ENCODE results near the gene GBE1. TPM values are rescaled to one million over a fixed set of nuclear protein-coding genes. Genes with fewer than 3 reads are reported as not detected.

The GBE1 gene
- polyA plus RNA-seq, 1 of the 3 experiments (the other 2 are of a cell fraction): 14.2 TPM

DNA sequence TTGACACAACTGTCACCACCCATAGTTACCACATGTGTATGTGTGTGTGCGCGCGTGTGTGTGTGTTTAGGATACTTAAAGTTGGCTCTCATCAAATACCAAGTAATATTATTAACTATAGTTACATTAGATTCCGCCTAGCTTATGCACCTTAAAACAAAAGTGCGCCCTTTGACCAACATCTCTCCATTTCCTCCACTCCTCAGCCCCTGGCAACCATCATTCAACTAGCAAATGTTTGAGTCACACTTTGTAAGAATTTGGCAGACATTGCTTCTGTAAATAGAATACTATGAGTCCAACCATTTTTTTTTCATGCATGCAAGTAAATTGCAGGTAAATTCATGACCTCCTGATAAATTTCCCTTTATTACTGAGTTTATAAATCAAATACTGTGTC is 169.3 kb downstream of the GBE1 start:
- DNase-seq: no peak
- H3K36me3 ChIP-seq (replicated peaks in 1 of 2; ENCODE audit: control insufficient read depth in 1 of 2, insufficient read depth in 2 of 2, low read length in 1 of 2): peaks cover 3 to 13% of the 10 kb centered on the region in 2 experiments
- H3K27ac ChIP-seq (ENCODE audit: low read depth in 2 of 2, low read length in 1 of 2): no peak overlapping the region
- H3K27me3 ChIP-seq (ENCODE audit: insufficient read depth): no peaks in the 10 kb centered on the region
- no peak for TF ChIP-seq GATA2 (CRISPR knock-in tag; IDR thresholded peaks at IDR 0.05)
- TF ChIP-seq FOSL2 (IDR thresholded peaks at IDR 0.05; ENCODE audit: borderline replicate concordance, low read depth): peak; percentile 8; the same call in 1 of the 2 replicates
- TF ChIP-seq MEF2A (IDR thresholded peaks at IDR 0.05; ENCODE audit: borderline replicate concordance, low read depth): no peak
- no peak overlapping the region for H3K4me2 ChIP-seq
- no peak overlapping the region for H3K9ac ChIP-seq
- H3K4me1 ChIP-seq (ENCODE audit: control insufficient read depth in 1 of 2, insufficient read depth in 2 of 2, low read depth in 1 of 2, low read length in 1 of 2): peaks cover 0 to 7% of the 10 kb centered on the region in 2 experiments; a peak in 1 of 4 replicates
- H3K4me3 ChIP-seq (ENCODE audit: low read depth in 2 of 2, low read length in 1 of 2): no peak overlapping the region
- no peaks in the 10 kb centered on the region for H4K20me1 ChIP-seq (ENCODE audit: insufficient read depth)
- no peaks in the 10 kb centered on the region; the same call in 1 of the 2 replicates for H3K79me2 ChIP-seq (ENCODE audit: insufficient read depth)
- H2AFZ ChIP-seq (ENCODE audit: low read depth): no peak overlapping the region
- H3F3A ChIP-seq (replicated peaks; ENCODE audit: insufficient read depth): no peaks in the 10 kb centered on the region
- POLR2A ChIA-PET: no interaction called here
- H3K9me2 ChIP-seq: no peaks in the 10 kb centered on the region
- no peaks in the 10 kb centered on the region for H3K9me3 ChIP-seq
- CTCF ChIA-PET: no interaction called here
- WGBS (ENCODE audit: low lambda C conversion rate): 96% methylated on average over 5 of the region's 5 CpGs

DNA sequence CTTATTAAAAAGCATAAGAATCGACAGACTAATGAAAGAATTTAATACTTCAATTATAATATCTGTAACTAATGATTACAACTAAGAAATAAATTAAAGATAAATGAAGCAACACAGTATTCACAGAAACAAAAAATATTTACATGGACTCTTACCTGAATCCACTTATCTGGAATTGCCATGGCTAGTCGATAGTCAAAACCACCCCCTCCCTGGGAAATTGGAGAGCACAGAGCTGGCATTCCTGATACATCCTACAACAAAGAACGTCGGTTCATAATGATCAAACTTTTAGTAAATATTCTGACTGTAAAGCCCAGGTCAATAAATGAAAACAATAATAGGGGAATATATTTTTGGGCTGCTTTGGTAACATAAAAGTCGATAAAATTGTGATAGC is 175.5 kb downstream of the GBE1 start:
- H3K9me2 ChIP-seq: no peaks in the 10 kb centered on the region
- no peaks in the 10 kb centered on the region for H3F3A ChIP-seq (replicated peaks; ENCODE audit: insufficient read depth)
- no peak overlapping the region for H3K9ac ChIP-seq
- WGBS (ENCODE audit: low lambda C conversion rate): 94% methylated on average over 5 of the region's 5 CpGs
- H3K4me2 ChIP-seq: no peak overlapping the region
- H2AFZ ChIP-seq (ENCODE audit: low read depth): no peak overlapping the region
- H4K20me1 ChIP-seq (ENCODE audit: insufficient read depth): no peaks in the 10 kb centered on the region
- DNase-seq: no peak
- H3K4me3 ChIP-seq (ENCODE audit: low read depth in 2 of 2, low read length in 1 of 2): no peak overlapping the region
- POLR2A ChIA-PET: interaction anchor here (0.7 kb wide), 1 partner anchor 15 kb away, joined by 4 read pairs; no protein-coding TSS in a partner anchor
- H3K4me1 ChIP-seq (ENCODE audit: control insufficient read depth in 1 of 2, insufficient read depth in 2 of 2, low read depth in 1 of 2, low read length in 1 of 2): no peaks in the 10 kb centered on the region
- H3K36me3 ChIP-seq (replicated peaks in 1 of 2; ENCODE audit: control insufficient read depth in 1 of 2, insufficient read depth in 2 of 2, low read length in 1 of 2): peaks cover 0 to 6% of the 10 kb centered on the region in 2 experiments
- no peaks in the 10 kb centered on the region for H3K79me2 ChIP-seq (ENCODE audit: insufficient read depth)
- no peaks in the 10 kb centered on the region for H3K9me3 ChIP-seq
- H3K27me3 ChIP-seq (ENCODE audit: insufficient read depth): no peaks in the 10 kb centered on the region
- no peak overlapping the region for H3K27ac ChIP-seq (ENCODE audit: low read depth in 2 of 2, low read length in 1 of 2)
- TF ChIP-seq POLR2AphosphoS5 (IDR thresholded peaks at IDR 0.05; ENCODE audit: low read depth, low read length) (no peak), ELF1 (IDR thresholded peaks at IDR 0.05) (no peak), NFIC (IDR thresholded peaks at IDR 0.05; ENCODE audit: borderline replicate concordance) (no peak), SMC3 (IDR thresholded peaks at IDR 0.05; ENCODE audit: low read depth, low read length) (no peak), RCOR1 (IDR thresholded peaks at IDR 0.05; ENCODE audit: low read length) (no peak), FOXM1 (IDR thresholded peaks at IDR 0.05; ENCODE audit: low read depth) (no peak)
- CTCF ChIA-PET: interaction anchor here (0.7 to 1.1 kb wide), 2 partner anchors 96 to 377 kb away, joined by 3 to 4 read pairs; no protein-coding TSS in a partner anchor

DNA sequence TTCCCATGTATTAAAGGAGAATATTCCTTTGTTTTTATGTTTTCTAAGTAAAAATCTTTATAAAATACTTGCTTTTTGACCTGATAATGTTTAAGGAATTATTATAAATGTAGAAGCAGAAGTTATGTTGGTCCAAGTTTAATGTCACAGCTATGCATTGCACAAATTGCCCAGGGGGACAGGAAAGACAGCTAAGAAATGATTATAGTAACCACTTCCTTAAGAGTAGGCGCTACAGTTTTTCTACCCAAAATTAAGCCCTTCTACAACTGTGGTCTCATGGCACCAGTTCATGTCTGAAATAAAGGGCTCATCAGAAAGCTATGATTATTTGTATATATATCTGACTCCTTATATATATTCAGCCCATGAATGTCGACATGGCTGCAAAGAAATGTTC is 176.4 kb downstream of the GBE1 start:
- ChIA-PET CTCF (no interaction called here), POLR2A (no interaction called here)
- Histone ChIP-seq H3K27ac (ENCODE audit: low read depth in 2 of 2, low read length in 1 of 2) (no peak overlapping the region), H3K9me2 (no peaks in the 10 kb centered on the region), H3K9ac (no peak overlapping the region), H3K36me3 (replicated peaks in 1 of 2; ENCODE audit: control insufficient read depth in 1 of 2, insufficient read depth in 2 of 2, low read length in 1 of 2) (peaks cover 0 to 3% of the 10 kb centered on the region in 2 experiments), H3K9me3 (no peaks in the 10 kb centered on the region), H4K20me1 (ENCODE audit: insufficient read depth) (no peaks in the 10 kb centered on the region), H3K4me2 (no peak overlapping the region), H3K27me3 (ENCODE audit: insufficient read depth) (no peaks in the 10 kb centered on the region), H3K79me2 (ENCODE audit: insufficient read depth) (no peaks in the 10 kb centered on the region), H2AFZ (ENCODE audit: low read depth) (no peak overlapping the region), H3K4me3 (ENCODE audit: low read depth in 2 of 2, low read length in 1 of 2) (no peak overlapping the region), H3K4me1 (ENCODE audit: control insufficient read depth in 1 of 2, insufficient read depth in 2 of 2, low read depth in 1 of 2, low read length in 1 of 2) (no peaks in the 10 kb centered on the region), H3F3A (replicated peaks; ENCODE audit: insufficient read depth) (no peaks in the 10 kb centered on the region)
- TF ChIP-seq NRF1 (IDR thresholded peaks at IDR 0.05; ENCODE audit: low read depth, low read length): no peak
- TF ChIP-seq, protein P1, sequence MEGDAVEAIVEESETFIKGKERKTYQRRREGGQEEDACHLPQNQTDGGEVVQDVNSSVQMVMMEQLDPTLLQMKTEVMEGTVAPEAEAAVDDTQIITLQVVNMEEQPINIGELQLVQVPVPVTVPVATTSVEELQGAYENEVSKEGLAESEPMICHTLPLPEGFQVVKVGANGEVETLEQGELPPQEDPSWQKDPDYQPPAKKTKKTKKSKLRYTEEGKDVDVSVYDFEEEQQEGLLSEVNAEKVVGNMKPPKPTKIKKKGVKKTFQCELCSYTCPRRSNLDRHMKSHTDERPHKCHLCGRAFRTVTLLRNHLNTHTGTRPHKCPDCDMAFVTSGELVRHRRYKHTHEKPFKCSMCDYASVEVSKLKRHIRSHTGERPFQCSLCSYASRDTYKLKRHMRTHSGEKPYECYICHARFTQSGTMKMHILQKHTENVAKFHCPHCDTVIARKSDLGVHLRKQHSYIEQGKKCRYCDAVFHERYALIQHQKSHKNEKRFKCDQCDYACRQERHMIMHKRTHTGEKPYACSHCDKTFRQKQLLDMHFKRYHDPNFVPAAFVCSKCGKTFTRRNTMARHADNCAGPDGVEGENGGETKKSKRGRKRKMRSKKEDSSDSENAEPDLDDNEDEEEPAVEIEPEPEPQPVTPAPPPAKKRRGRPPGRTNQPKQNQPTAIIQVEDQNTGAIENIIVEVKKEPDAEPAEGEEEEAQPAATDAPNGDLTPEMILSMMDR (IDR thresholded peaks at IDR 0.05): no peak
- TF ChIP-seq, protein P2, sequence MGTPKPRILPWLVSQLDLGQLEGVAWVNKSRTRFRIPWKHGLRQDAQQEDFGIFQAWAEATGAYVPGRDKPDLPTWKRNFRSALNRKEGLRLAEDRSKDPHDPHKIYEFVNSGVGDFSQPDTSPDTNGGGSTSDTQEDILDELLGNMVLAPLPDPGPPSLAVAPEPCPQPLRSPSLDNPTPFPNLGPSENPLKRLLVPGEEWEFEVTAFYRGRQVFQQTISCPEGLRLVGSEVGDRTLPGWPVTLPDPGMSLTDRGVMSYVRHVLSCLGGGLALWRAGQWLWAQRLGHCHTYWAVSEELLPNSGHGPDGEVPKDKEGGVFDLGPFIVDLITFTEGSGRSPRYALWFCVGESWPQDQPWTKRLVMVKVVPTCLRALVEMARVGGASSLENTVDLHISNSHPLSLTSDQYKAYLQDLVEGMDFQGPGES (IDR thresholded peaks at IDR 0.05; ENCODE audit: low read depth, low read length): no peak
- no peak for TF ChIP-seq EP300 (IDR thresholded peaks at IDR 0.05; ENCODE audit: borderline replicate concordance in 1 of 2, low read depth in 1 of 2, low read length in 1 of 2)
- no peak for TF ChIP-seq MXI1 (IDR thresholded peaks at IDR 0.05; ENCODE audit: low read depth, low read length)
- no peak for TF ChIP-seq POLR2AphosphoS5 (IDR thresholded peaks at IDR 0.05; ENCODE audit: low read depth, low read length)
- no peak for TF ChIP-seq SIN3A (IDR thresholded peaks at IDR 0.05; ENCODE audit: borderline replicate concordance, low read depth, low read length)
- TF ChIP-seq TEAD4 (IDR thresholded peaks at IDR 0.05; ENCODE audit: borderline replicate concordance, insufficient read depth): no peak
- TF ChIP-seq, protein P3, sequence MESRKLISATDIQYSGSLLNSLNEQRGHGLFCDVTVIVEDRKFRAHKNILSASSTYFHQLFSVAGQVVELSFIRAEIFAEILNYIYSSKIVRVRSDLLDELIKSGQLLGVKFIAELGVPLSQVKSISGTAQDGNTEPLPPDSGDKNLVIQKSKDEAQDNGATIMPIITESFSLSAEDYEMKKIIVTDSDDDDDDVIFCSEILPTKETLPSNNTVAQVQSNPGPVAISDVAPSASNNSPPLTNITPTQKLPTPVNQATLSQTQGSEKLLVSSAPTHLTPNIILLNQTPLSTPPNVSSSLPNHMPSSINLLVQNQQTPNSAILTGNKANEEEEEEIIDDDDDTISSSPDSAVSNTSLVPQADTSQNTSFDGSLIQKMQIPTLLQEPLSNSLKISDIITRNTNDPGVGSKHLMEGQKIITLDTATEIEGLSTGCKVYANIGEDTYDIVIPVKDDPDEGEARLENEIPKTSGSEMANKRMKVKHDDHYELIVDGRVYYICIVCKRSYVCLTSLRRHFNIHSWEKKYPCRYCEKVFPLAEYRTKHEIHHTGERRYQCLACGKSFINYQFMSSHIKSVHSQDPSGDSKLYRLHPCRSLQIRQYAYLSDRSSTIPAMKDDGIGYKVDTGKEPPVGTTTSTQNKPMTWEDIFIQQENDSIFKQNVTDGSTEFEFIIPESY (IDR thresholded peaks at IDR 0.05; ENCODE audit: borderline replicate concordance, low read depth): no peak
- no peak for TF ChIP-seq GABPA (IDR thresholded peaks at IDR 0.05; ENCODE audit: low read depth)
- no peak for TF ChIP-seq RAD21 (IDR thresholded peaks at IDR 0.05; ENCODE audit: low read length)
- DNase-seq: no peak
- 93% methylated on average over 2 of the region's 2 CpGs for WGBS (ENCODE audit: low lambda C conversion rate)
